ENCODE results near the gene IRF2BP1.
"Not testable (repeated sequence)": the region's sequence is repeated elsewhere in the genome, so short reads cannot be mapped to it uniquely, and the experiment has no call there.

The IRF2BP1 gene

DNA sequence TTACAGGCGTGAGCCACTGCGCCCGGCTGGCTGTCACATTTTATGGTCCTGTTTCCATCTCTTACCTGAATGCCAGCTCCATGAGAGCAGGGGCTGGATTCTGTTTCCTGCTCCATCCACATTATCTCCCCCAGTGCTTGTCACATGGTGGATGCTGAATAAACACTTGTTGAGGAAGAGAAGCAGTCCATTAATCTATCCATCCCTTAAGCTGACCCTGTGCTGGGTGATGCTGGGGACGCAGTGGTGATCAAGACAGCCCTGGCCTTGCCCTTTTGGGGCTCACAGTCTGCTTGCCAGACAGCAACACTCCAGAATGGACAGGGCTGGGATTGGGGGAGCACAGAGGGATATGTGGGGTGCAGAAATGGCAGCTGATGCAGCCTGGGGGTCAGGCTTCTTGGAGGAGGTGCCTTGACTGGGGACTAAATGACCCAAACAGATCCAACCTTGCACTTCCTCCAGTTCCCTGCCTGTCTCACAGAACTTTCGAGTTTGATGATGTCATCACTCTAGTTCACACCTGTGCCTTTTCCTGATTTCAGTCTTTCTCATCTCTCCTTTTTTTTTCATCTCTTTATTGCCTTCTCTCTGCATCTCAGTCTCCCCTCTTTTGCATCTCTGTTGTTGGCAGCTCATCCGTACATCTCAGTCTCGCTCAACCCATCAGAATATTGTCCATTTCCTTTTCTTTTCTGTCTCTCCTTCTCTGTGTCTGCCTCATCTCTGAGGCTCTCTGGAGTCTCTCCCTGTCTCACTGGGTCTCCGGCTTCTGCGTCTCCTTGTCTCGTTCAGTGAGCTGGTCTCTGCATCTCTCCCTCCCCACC lies 4.6 kb downstream of the IRF2BP1 start:
- DNase-seq (ENCODE audit: low read depth, low spot score): no peak

DNA sequence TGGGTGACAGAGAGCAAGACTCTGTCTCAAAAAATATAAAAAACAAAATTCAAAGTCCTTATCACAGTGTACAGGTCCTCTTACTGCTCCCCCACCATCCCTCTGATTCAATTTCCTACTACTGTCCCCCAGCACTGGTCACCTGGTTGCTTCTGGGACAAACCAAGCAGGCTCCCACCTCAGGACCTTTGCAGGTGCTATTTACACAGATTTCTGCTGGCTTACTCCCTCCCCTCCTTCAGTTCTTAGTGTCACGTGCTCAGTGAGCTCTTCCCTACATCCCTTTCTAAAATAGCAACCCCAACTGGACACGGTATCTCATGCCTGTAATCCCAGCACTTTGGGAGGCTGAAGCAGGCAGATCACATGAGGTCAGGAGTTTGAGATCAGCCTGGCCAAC lies 6.0 kb downstream of the IRF2BP1 start:
- no peak for DNase-seq (ENCODE audit: low read depth, low spot score)

DNA sequence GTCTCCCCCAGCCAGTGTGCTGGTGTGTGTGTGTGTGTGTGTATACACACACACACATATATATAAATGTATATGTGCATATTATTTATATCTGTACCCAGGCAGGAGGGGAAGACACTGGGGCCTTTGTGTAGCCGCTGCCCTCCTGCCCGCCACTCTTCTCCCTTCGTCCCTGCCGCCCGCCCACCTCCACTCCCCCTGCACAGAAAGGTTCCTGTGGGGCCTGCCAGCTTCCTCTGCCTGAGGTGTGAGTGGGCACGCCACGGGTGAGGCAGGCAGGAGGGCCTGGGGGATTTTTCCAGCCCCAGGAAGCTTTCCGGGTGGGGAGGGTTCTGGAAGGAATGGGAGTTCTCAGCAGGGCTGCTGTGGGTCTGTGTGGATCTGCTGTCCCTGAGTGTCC lies 6.9 kb downstream of the IRF2BP1 start:
- no peak for DNase-seq (ENCODE audit: low read depth, low spot score)

DNA sequence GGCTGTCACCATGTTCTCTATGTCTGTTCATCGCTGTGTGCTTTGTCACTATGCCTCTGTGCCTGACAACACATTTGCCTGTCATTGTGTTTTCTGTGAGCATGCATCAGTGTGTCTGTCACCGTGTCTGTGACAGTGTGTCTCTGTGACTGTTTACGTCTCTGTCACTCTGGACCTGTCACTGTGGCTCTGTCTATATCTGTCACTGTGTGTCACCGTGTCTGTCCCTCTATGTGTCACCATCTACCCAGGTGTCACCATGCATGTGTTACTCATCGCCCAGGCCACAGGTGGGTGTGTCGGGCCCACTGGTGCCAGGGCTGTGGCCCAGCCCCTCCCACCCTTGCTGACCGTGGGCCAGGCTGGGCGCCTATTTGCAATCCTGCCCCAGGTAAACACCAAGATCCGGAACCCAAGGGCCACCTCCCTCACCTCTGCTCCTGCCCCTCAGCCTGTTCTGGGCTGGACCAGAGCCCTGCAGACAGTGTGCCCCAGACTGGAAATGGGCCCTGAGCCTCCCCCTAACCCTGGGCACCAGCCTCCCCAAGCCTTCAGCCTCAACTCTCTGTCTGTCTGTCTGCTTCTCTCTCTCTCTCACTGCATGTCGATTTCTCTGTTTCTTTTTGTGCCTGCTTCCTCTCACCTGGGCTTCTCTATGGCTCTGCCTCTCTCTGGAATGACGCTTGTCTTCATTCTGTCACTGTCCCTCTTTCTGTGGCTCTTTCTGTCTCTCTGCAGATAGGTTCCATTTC lies 7.7 kb downstream of the IRF2BP1 start:
- no peak for DNase-seq (ENCODE audit: low read depth, low spot score)

DNA sequence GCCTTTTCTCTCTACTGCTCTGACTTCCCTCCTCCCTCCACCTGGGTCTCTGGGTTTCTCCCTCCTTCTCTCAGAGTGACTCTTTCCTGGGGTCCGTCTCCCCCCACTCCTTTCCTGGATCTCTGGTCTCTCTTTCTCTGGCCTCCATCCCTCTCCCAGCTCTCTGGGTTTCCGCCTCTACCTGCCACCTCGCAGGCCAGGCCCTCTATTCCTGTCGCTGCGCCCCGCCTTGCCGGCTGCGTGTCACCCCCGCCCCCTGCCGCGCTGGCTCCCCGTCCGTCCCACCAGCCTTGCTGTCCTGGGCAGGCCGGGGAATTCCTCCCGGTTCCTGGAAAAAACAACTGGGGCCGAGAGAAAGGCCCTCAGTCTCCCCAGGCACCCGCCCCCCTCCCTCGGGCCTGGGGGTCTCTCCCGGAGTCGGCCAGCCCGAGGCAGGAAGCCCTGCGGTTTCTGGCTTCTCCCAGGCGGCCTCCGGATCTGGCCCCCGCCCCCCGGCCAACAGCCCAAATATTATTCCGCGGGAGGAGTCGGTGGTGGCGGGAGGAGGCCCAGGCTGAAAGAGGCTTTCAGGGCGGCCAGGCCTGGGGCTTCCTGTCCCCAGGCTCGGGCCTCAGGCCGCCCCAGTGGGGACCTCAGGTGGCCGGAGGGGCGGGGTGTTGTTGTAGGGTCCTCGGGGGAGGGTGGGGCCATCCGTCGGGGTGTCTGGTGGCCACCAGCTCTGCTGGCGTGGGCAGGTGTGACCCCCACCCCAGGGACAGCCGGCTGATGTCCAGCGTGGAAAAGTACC lies 9.3 kb downstream of the IRF2BP1 start:
- DNase-seq (ENCODE audit: low read depth, low spot score): no peak

DNA sequence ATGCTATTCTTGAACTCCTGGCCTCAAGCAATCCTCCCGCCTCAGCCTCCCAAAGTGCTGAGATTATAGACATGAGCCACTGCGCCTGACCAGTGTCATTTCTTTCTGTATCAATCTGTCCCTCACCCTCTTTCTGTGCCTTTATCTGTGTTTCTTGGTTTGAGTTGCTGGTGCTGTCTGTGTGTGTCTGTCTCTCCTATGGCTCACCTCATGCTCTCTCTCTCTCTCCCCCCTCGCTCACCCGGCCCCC lies 9.9 kb downstream of the IRF2BP1 start:
- no peak for DNase-seq (ENCODE audit: low read depth, low spot score)

DNA sequence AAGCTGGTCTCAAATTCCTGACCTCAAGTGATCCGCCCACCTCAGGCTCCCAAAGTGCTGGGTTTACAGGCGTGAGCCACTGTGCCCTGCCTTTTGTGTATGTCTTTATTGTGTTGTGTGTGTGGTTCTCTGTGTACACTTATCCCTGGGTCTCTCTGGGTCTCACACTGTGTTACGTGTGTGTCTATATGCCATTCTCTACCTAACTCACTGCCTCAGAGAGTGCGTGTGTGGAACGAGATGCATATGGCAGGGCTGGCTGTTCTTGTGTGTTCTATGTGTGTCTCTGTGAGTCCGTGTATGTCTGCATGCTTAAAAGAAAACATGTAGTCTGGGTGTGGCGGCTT lies 11.3 kb downstream of the IRF2BP1 start:
- no peak for DNase-seq (ENCODE audit: low read depth, low spot score)

DNA sequence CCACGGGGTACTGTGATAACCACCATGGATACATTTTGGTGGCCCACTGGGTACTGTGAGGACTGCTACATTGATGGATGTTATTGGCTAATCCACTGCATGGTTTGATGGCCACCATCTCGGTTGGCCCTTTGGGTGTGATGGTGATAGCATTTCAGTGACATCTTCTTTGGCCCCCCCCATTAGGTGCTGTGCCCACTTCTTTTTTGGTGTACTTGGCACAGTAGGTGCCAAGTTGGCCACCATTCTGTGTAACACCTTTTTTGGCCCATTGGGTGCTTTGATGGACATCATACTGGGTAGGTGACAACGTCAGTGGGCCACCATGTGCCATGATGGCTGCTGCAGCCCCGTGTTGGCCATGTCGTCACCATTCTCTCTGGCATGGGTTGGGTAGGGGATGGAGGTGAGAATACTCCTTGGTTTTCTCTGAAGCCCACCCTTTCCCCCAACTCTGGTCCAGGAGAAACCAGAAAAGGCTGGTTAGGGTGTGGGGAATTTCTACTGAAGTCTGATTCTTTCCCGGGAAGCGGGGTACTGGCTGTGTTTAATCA lies 12.6 kb downstream of the IRF2BP1 start:
- DNase-seq (ENCODE audit: low read depth, low spot score): no peak

DNA sequence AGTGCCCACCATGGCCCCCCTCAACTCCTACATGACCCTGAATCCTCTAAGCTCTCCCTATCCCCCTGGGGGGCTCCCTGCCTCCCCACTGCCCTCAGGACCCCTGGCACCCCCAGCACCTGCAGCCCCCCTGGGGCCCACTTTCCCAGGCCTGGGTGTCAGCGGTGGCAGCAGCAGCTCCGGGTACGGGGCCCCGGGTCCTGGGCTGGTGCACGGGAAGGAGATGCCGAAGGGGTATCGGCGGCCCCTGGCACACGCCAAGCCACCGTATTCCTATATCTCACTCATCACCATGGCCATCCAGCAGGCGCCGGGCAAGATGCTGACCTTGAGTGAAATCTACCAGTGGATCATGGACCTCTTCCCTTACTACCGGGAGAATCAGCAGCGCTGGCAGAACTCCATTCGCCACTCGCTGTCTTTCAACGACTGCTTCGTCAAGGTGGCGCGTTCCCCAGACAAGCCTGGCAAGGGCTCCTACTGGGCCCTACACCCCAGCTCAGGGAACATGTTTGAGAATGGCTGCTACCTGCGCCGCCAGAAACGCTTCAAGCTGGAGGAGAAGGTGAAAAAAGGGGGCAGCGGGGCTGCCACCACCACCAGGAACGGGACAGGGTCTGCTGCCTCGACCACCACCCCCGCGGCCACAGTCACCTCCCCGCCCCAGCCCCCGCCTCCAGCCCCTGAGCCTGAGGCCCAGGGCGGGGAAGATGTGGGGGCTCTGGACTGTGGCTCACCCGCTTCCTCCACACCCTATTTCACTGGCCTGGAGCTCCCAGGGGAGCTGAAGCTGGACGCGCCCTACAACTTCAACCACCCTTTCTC lies 13.6 kb downstream of the IRF2BP1 start:
- no peak for DNase-seq (ENCODE audit: low read depth, low spot score)

DNA sequence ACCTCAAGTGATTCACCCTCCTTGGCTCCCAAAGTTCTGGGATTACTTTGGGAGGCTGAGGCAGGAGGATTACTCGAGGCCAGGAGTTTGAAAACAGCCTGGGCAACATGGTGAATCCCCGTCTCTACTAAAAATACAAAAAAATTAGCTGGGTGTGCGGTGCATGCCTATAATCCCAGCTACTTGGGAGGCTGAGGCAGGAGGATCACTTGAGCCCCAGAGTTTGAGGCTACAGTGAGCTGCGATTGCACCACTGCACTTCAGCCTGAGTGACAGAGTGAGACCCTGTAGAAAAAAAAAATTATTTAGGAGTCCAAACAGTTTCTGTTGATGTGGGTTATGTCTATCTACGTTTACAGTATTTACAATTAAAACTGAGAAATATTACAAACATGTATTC lies 15.1 kb downstream of the IRF2BP1 start:
- no peak for DNase-seq (ENCODE audit: low read depth, low spot score)

DNA sequence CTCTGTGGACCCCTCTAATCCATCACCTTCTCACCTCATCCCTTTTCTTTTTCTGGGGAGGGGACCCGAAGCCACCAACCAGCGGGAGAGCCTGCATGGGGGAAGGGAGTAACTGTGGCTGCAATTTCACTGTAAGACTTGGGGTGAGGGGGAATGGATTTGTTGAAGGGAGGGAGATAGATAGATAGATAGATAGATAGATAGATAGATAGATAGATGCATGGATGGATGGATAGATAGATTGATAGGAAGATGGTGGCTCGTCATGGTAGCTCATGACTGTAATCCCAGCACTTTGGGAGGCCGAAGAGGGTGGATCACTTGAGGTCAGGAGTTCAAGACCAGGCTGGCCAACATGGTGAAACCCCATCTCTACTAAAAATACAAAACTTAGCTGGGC lies 18.7 kb downstream of the IRF2BP1 start:
- DNase-seq (ENCODE audit: low read depth, low spot score): not testable (repeated sequence)

DNA sequence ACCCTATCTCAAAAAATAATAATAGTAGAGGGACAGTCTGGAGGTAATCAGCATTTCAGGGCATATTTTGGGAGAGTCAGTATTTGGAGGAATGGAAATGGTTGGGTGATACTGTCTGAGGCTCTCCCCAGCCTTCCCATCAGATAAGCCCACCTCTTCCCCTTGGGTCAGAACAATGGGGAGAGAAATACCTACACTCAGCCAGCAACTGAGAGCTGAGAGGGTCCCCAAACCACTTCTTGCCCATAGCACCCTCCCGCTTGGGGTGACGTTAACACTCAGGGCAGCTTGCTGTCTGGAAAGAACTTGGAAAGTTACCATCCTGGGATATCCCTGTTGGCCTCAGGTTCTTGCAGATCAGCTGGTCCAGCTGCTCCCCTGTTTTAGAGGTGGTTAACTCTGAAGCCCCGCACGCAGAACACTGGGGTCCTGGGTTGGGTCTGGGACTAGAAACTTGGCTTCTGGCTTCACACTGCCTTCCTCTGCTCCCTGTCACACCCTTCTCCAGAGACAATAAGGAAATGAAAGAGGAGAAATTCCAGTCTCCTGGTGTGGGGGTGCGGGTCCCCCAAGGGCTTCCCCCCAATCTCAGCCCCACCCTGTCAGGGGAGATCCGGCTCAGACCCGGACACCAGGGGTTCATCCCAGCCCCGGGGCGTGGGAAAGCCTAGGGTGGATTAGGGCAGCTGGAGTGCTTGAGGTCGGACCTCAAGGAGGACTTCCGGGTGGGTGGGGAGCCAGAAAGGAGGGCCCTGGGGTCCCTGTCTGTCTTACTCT lies 19.4 kb downstream of the IRF2BP1 start:
- DNase-seq (ENCODE audit: low read depth, low spot score): no peak

DNA sequence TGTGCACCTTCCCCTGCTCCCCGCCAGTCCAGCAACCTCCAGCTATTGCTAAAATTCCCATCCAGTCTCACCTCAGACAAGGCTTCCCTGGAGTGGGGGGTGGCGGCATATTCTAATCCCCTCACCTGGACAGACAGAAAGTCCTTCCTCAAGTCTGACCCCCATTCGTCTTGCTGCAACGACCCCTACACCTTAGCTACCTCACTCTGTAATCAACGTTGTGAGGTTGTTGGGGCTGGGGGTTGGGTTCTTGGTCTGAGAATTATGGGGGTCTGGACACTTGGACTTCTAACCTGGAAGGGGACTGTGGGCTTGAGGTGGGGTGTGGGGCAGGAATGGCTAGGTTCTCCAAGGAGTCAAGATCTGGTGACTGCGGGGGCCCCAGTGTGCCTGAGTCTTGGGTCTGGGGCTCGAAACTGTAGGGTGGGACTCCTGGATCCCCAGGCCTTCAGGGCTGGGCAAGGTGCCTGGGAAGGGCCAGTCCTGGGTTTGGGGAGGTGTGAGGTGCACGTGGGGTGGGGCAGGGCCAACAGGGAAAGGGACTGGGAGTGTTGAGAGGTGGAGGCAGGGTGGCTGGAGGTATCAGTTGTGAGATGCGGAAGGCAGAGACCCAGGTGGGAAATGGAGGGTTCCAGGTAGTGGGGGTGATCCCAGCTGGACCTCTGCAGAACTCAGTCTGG lies 20.5 kb downstream of the IRF2BP1 start:
- no peak for DNase-seq (ENCODE audit: low read depth, low spot score)

DNA sequence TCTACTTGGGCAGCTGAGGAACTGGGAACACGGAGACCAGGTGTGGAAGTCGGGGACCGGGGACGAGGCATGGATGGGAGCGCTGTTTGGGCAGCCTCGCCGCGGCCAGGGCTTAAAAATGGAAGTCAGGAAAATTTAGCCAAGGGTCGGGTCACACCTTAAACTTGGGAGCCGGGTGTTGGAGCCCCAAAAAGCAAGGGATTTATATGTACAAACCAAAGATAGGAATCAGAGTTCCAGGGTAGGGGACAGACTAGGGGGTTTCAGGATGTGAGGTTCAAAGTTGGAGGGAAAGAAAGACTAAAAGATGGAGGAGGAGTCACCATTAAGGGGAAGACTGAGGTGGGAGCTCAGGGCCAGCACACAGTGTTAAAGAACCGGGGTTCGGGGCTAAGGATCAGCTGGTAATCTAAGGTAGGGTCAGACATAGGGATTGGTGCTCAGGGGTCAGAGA lies 21.3 kb downstream of the IRF2BP1 start:
- DNase-seq (ENCODE audit: low read depth, low spot score): no peak

DNA sequence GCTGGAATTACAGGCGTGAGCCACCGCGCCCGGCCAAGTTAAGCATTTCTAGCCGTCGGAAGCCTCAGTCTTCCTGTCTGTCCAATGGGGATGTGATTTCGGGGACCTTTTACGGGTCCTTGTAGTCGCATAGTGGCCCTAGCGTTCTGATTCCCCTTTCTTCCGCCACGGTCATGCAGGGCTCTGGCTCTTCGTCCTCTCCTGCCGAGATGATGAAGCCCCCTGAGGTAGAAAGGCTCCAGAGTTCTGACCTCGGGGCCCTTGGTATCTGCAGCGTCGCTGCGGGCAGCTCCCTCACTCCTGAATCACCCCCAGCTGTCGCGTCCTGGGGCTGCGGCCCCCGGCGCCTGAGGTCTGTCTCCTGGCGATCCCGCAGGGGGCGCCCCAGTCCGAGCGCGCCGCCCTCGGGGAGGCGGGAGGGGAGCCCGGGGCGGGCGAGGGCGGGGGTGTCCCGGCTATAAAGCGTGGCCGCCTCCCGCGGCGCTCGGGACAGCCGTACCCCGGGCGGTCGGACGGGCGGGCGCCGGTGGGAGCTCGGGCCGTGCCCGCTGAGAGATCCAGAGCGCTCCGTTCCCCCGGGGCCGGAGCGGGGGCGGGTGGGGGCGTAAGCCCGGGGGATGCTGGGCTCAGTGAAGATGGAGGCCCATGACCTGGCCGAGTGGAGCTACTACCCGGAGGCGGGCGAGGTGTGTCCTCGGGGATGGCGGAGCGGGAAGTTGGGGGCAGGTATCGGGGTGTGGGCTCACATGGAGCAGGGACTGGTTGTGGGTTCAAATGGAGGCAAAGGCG lies 21.9 kb downstream of the IRF2BP1 start, which contains the start of gene FOXA3:
TSS of gene FOXA3 (plus strand) at position 487 of the 789 bp plus-strand sequence. CDS start at position 618, 131 bp downstream.
- no peak for DNase-seq (ENCODE audit: low read depth, low spot score)

DNA sequence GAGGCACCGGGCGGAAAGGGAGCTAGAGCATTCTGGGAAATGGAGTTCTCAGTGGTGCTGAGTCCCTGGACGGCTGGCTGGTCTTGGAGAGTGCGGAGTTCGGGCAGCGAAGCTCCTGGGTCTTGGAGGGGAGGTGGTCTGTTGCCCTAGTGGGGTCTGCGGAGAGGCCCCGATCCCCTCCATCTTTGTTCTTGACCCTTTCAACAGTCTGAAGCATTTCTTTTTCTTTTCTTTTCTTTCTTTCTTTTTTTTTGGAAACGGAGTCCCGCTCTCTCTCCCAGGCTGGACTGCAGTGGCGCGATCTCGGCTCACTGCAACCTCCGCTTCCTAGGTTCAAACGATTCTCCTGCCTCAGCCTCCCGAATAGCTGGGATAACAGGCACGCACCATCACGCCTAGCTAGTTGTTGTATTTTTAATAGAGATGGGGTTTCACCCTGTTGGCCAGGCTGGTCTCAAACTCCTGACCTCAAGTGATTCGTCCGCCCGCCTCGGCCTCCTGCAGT lies 22.6 kb downstream of the IRF2BP1 start:
- DNase-seq (ENCODE audit: low read depth, low spot score): no peak

DNA sequence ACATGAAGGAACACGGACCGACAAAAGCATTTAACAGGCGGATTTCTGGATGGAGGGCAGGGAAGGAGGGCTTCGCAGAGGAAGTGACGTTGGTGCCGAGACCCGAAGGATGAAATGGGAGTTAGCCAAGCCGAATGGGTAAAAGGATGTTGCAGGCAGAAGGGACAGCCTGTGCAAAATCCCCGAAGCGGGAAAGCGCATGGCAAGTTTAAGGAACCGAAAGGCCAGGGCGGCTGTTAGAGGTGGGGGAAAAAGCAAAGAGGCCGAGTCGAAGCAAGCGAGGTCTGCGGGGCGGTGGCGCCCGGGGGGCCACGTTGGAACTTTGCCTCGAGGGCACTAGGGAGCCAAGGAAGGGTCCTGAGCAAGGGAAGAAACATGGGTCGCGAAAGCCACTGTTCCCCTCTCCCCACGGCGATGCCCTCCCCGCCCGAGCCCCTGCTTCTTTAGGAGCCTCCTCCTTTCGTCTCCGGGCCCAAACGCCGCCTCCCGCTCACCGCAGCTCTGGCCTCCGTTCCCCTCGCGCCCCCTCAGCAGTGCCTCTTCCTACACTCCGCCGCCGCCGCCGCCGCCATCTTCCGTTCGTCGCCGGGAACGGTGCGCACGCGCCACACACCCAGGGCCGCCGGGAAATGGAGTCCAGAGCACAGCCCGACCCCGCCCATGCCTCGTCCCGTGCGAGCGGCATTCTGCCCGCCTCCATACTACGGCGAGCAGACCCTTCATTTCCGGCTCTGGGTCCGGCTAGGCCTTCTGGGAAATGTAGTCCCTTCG lies 23.2 kb downstream of the IRF2BP1 start, which contains the start of gene SYMPK:
TSS of gene SYMPK (minus strand) at position 584 of the 771 bp plus-strand sequence. CDS start 8,652 bp downstream, outside the sequence.
- peak; percentile 98 for DNase-seq (ENCODE audit: low read depth, low spot score)

DNA sequence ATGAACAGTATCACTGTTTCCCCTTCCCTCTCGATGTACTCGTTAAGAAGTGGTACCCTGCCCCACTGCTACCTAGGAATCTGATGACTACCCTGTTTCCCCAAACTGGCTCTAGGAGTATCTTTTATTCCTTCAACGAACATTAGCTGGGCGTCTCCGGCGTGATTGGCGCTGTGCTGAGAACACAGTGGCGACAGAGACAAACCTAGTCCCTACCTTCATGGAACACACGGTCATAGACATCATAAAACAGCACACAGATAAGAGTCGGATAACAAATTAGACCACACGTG lies 23.7 kb downstream of the IRF2BP1 start:
- no peak for DNase-seq (ENCODE audit: low read depth, low spot score)

All from activated naive CD8-positive, alpha-beta T cell treated with anti-CD3 and anti-CD28 coated beads, Interleukin-2, amount 50 U/mL, for 16 hours (primary cell).